T-helper 1 cell treated with Interleukin-12 subunit alpha and Interleukin-12 subunit beta and Interleukin-4 antibody, amounts not matched to agents 30 ng/mL and 1 ng/mL, for 36 hours (primary cell): ENCODE data around the gene PHF12. TPM values are rescaled to one million over a fixed set of nuclear protein-coding genes. Genes with fewer than 3 reads are reported as not detected.

Experiments
- intact Hi-C: fragments of 100-400 bp; cut with micrococcal nuclease; formaldehyde crosslinking; loops from one replicate; pipeline ENCODE4 v1.15.1; 2024
- total RNA-seq: library from RNA; stranded (reverse); gene quantifications from 2 replicates; pipeline ENCODE4 v1.2.3, GENCODE V29; 2022

The PHF12 gene
- total RNA-seq, 1 donor from 2014 or later, result 78.5 TPM

DNA sequence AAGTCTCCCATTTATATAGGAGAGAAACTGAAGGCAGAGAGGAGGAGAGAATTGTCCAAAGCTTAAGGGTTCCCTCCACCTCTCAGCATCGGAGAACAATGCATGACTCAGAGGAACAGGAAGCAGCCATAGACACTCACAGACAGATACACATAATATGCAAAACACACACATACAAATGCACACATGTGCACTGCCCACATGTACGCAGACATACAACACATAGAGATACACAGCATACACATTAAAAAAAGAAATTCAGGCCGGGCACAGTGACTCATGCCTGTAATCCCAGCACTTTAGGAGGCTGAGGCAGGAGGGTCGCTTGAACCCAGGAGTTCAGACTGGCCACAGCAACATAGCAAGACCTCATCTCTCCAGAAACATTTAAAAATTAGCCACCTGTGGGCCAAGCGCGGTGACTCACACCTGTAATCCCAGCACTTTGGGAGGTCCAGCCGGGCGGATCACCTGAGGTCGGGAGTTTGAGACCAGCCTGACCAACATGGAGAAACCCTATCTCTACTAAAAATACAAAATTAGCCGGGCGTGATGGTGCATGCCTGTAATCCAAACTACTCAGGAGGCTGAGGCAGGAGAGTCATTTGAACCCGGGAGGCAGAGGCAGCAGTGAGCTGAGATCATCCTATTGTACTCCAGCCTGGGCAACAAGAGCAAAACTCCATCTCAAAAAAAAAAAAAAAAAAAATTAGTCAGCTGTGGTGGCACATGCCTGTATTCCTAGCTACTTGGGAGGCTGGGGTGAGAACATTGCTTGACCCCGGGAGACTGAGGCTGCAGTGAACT, 85.2 kb downstream of the PHF12 start:
- intact Hi-C loops, result no loop called here

DNA sequence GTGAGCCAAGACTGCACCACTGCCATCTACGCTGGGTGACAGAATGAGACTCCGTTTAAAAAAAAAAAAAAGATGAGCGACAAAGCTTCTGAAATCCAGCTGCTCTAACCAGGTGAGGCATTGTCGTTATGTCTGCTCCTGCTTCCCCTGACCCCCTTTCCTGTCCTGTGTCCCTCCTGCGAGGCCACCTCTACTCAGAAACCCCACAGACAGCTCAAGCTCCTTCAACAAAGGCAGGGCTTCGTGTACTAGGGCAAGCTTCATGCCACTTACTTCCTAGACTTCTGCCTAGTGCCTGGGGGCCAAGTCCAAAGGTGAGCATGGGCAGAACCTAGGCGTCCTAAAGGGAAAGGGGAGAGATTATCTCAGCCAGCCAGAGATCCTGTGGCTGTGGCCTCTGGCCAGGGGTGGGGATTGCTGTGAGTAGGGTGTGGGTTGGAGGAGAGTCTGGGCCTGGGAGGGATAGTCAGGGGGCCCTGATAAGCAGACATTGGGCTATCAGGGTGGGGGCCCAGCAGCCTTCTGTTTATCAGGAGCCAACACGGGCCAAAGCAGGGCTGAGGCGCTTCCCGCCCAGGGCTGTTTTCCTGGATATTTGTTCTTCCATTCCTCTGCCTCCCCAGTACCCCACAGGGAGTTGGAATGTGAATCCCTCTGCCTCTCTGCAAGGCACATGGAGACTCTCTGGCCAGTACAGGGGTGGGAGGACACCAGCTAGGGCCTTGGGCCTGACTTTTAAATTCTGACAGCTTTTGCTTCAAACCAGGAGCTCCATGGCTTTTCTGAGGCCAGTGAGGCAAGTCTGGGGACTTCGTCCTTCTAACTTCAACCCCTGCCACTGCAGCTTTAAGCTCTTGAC, 86.1 kb downstream of the PHF12 start:
- intact Hi-C loops, result no loop called here

DNA sequence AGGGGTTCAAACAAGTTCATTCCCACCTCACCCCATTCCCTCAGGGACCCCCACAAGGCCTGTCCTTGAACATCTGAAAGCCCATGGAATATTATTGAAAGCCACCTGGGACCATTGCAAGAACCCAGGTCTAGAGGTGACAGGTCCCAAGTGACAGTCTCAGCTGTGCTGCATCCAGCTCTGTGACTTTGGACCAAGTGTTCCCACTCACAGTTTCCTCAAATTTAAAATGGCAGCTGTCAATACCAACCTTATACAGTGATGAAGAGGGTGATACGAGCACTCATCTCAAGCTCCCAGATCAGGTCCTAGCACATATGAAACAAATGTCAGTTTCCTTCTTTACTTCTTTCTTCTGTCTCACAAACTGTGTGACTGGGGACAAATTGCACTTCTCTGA, 87.4 kb downstream of the PHF12 start:
- intact Hi-C loops, result no loop called here

DNA sequence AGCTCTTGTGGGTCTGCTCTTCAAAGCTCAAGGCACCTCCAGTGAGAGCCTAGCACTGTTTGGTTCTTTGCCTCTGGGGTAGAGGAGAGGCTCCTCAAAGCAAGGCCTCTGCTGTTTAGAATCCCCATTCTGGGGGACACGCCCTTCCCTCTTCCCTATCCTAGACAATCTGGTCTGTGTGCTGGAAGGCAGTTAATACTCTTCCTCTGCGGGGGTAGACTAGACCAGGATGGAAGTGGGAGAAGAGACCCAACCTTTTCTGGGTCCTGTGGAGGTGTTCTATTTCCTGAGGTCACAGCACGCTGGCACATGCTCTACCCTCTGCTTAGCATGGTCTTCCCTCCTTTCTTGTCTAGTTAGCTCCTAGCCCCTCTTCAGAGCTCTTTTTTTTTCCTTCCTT, 88.8 kb downstream of the PHF12 start:
- intact Hi-C loops, result no loop called here

DNA sequence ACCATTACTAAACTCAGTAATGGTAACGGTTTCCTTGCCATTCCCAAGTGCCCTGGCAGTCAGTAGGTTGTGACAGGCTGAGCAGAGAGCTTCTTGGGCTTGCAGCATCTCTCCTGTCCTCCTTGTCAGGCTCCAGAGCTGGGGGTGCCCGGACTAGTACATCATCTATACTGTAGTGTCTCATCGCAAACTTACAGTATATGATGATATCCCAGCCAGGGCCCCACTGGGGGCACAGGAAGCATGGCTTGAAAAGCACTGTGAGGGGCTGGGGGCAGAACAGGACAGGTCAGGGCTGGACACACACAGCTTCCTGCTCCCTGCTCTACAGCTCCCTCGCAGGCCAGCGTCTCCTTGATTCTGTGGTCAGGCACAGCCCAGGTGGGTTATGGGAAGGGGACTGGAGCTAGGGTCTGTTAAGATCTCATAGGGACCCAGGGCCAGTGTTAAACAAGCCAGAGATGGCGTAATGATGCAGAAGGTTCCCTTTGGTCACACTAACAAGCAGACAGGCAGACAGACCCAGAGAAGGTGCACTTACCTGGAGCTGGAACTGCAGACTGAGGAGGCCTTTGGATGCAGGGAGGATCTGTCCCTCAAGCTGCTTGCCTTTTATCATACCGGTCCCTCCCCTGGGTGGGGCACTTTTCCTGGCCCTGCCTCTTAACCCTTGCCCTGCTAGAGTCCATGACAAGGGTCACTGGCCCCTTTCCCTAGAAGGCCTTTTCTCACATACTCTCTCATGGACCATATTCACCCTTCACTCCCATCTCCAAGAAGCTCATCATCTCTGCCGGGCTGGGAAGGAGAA, 89.7 kb downstream of the PHF12 start:
- intact Hi-C loops, result no loop called here

DNA sequence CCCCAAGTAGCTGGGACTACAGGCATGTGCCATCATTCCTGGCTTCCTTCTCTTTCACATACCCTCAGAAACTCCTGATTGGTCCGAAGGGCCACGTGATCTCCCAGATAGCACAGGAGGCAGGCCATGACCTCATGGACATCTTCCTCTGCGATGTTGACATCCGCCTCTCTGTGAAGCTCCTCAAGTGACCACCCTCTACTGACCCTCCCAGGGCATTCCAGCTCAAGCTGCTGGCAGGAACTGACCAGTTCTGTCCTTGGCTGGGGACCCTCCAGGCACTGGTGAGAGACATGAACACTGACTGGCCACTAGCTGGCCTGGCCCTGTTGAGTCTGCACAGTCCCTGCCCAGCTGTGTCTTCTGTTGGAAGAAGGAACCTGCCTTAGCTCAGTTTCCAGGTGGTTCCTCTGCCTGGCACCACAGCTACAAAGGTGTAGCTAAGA, 90.9 kb downstream of the PHF12 start:
- intact Hi-C loops, result no loop called here

DNA sequence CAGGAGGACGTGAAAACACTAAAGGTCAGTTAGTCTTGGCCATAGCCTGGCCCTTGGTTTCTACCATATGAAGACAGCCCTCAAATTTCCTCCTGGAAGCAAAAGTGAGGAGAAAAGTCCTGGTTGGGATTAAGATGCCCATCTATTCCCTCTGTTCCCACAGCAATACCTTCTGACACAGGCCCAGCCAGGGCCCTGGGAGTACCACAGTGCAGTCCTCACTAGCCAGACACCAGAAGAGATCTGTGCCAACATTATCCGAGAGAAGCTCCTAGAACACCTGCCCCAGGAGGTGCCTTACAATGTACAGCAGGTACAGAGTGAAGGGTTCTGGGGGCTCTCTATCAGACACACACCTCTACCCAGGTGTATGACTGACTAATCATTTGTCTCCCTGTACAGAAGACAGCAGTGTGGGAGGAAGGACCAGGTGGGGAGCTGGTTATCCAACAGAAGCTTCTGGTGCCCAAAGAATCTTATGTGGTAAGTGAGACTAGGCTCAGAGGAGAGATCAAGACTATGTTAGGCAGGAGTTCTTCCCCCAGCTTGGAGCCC, 92.4 kb downstream of the PHF12 start:
- intact Hi-C loops, result no loop called here

DNA sequence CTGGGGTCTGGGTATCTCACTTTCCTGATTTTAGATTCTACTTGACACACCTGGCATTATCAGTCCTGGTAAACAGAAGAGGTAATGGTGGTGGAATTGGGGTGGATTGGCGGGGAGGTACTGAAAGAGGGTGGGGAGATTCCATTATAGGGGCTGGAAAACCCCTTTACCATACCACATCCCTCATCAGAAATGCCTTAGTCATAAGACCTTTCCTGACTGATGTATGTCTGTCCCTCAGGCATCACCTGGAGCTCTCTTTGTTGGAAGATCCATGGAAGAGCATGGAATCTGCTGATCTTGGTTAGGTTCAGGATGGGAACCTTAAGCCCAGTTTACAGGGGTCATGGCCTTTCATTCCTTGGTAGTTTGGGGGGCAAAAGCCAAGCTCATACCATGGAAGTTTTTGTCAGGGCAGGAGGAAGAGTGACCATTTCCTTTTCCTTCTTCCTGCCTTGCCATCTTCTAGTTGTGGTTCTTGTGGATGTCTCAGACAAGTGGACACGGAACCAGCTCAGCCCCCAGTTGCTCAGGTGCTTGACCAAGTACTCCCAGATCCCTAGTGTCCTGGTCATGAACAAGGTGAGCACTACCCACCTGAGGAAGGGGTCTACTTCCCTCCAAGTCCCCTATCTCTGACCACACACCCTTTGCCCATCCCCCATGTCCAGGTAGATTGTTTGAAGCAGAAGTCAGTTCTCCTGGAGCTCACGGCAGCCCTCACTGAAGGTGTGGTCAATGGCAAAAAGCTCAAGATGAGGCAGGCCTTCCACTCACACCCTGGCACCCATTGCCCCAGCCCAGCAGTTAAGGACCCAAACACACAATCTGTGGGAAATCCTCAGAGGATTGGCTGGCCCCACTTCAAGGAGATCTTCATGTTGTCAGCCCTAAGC, 93.2 kb downstream of the PHF12 start:
- intact Hi-C loops, result no loop called here

DNA sequence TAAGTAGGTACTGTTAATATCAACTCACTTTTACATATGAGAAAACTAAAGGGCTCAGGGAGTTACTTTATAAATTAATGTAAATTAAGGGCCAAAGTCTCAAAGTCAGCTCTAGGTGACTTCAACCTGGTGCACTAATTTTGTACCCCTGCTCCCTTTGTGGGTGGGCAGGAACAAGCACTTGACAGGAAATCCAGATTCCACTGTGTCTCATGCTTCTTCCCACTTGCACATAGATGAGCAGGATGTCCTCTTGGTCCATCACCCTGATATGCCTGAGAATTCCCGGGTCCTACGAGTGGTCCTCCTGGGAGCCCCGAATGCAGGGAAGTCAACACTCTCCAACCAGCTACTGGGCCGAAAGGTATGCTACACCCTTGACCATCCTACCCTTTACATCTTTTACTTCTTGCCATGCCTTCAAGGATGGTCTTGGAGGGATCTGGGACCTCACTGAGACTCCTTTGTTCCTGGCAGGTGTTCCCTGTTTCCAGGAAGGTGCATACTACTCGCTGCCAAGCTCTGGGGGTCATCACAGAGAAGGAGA, 95.2 kb downstream of the PHF12 start:
- intact Hi-C loops, result no loop called here

DNA sequence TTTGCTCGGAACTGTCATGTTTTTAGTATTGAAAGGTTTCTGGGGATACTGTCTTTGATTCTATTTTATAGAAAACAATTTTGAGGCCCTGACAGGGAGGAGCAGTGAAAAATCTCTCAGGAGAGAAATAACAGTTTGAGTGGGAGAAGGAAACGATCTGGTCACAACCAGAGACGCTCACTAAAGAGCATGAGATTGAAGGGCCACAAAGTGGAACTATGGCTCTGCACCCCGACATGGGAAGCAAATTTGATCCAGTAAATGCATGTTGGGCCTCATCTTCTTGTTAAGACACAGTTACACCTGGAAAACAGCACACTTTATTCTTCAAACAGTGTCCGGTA, 96.0 kb downstream of the PHF12 start:
- intact Hi-C loops, result loop anchor here (1.0 to 2.0 kb wide), 2 partner anchors 43 to 257 kb away; partner anchors contain the start of gene SPAG5

Other genes with a start within 250 kb of the PHF12 start
- gene PROCA1, start 239.6 kb downstream of the PHF12 start, total RNA-seq, result 5.3 and 7.1 TPM in 2 replicates
- gene RAB34, start 233.7 kb downstream of the PHF12 start, total RNA-seq, result 9.0 and 9.4 TPM in 2 replicates
- gene RPL23A, start 231.5 kb downstream of the PHF12 start, total RNA-seq, result 1,587 and 1,609 TPM in 2 replicates
- gene TLCD1, start 225.3 kb downstream of the PHF12 start, total RNA-seq, result 1.1 and 1.2 TPM in 2 replicates
- 5.4 and 6.5 TPM in 2 replicates for gene NEK8, start 222.7 kb downstream of the PHF12 start, total RNA-seq
- gene TRAF4, start 207.5 kb downstream of the PHF12 start, total RNA-seq, result 106 and 108 TPM in 2 replicates
- gene FAM222B, start 108.7 kb downstream of the PHF12 start, total RNA-seq, result 23.9 and 24.2 TPM in 2 replicates
- 46.1 and 46.9 TPM in 2 replicates for gene ERAL1, start 96.5 kb downstream of the PHF12 start, total RNA-seq
- gene FLOT2, start 53.8 kb downstream of the PHF12 start, total RNA-seq, result 150 and 151 TPM in 2 replicates
- gene DHRS13, start 48.4 kb downstream of the PHF12 start, total RNA-seq, result 22.8 and 26.1 TPM in 2 replicates
- not detected in 2 replicates for gene SEZ6, start 54.5 kb upstream of the PHF12 start, total RNA-seq
- 2.0 and 2.2 TPM in 2 replicates for gene PIPOX, start 91.6 kb upstream of the PHF12 start, total RNA-seq
- gene MYO18A, start 228.9 kb upstream of the PHF12 start, total RNA-seq, result 96.8 and 98.8 TPM in 2 replicates